ENCODE measurements around the gene MTO1.
"Not testable (repeated sequence)": the region's sequence is repeated elsewhere in the genome, so short reads cannot be mapped to it uniquely, and the experiment has no call there.

MTO1 gene

GRCh38 chr6:73504160-73504559 lies 42.6 kb downstream of the MTO1 start:
- H3K4me3 ChIP-seq (replicated peaks in 1 of 2; ENCODE audit: low read depth in 2 of 2, low read length in 2 of 2) = no peak overlapping the region
- no peak for TF ChIP-seq CTCF (IDR thresholded peaks at IDR 0.05; ENCODE audit: low read depth, low read length)
- DNase-seq (ENCODE audit: low read depth in 2 of 2) = no peak

- no peak for DNase-seq (ENCODE audit: low read depth in 2 of 2)
- H3K4me3 ChIP-seq (replicated peaks in 1 of 2; ENCODE audit: low read depth in 2 of 2, low read length in 2 of 2) = no peak overlapping the region
- no peak for TF ChIP-seq CTCF (IDR thresholded peaks at IDR 0.05; ENCODE audit: low read depth, low read length)
Measured at GRCh38 chr6:73505142-73505541, 43.6 kb downstream of the MTO1 start.

DNA sequence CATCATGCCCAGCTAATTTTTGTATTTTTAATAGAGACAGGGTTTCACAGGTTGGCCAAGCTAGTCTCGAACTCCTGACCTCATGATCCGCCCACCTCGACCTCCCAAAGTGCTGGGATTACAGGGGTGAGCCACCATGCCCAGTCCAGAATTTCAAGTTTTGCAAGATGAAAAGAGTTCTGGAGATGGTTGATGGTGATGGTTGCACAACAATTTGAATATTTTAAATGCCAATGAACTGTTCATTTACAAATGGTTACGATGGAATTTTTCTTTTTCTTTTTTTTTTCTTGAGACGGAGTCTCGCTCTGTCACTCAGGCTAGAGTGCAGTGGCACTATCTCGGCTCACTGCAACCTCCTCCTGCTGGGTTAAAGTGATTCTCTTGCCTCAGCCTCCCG lies 44.2 kb downstream of the MTO1 start:
- DNase-seq (ENCODE audit: low read depth in 2 of 2); H3K4me3 ChIP-seq (replicated peaks in 1 of 2; ENCODE audit: low read depth in 2 of 2, low read length in 2 of 2): not testable (repeated sequence)

- DNase-seq (ENCODE audit: low read depth in 2 of 2) = no peak
- no peak for TF ChIP-seq CTCF (IDR thresholded peaks at IDR 0.05; ENCODE audit: low read depth, low read length)
- H3K4me3 ChIP-seq (replicated peaks in 1 of 2; ENCODE audit: low read depth in 2 of 2, low read length in 2 of 2) = no peak overlapping the region
Measured at GRCh38 chr6:73506246-73506645, 44.7 kb downstream of the MTO1 start.

DNA sequence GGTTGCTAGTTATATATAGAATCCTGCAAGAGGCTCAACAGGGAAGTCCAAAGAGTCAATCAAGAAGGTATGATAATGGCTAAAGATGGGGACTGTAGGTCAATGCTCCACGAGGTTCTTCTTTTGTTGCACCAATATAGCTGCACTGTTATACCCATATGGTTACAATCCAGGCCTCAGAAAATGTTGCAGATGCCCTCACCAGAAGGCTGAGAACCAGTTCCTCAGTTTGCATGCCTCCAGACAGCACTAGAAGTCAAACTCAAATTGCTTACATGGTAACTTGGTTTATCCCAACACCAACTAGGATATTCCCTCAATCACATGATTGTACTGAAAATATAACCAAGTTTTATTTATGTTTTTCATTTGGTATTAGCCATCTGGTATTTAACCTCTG lies 47.2 kb downstream of the MTO1 start:
- no peak for TF ChIP-seq CTCF (IDR thresholded peaks at IDR 0.05; ENCODE audit: low read depth, low read length)
- no peak for DNase-seq (ENCODE audit: low read depth in 2 of 2)
- H3K4me3 ChIP-seq (replicated peaks in 1 of 2; ENCODE audit: low read depth in 2 of 2, low read length in 2 of 2) = no peak overlapping the region

DNA sequence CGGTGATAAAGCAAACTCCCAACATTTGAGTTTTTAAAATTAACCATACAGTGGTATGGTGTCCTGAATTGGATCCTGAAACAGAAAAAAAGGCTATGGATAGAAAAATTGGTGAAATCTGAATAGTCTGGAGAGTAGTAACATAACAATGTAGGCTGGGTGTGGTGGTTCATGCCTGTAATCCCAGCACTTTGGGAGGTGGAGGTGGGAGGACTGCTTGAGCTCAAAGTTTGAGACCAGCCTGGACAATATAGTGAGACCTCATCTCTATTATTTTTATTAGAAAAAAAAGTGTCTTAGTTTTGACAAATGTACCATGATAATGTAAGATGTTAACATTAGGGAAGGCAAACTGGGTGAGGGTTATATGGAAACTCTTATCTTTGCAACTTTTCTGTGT lies 48.3 kb downstream of the MTO1 start:
- H3K4me3 ChIP-seq (replicated peaks in 1 of 2; ENCODE audit: low read depth in 2 of 2, low read length in 2 of 2) = no peak overlapping the region
- no peak for DNase-seq (ENCODE audit: low read depth in 2 of 2)
- no peak for TF ChIP-seq CTCF (IDR thresholded peaks at IDR 0.05; ENCODE audit: low read depth, low read length)

DNA sequence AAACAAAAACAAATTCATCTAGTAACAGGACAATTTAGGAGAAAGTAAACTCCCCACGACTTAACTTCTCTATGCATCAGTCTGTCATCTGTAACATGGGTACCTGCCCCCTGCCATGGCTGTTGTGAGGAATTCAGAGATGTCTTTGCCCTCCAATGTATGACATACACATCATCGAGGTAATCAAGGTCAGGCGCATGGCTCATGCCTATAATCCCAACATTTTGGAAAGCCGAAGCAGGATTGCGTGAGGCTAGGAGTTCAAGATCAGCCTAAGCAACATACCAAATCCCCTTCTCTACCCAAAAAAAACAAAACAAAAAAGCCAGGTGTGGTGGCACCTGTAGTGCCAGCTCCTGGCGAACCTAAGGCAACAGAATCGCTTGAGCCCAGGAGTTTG lies 50.3 kb downstream of the MTO1 start:
- TF ChIP-seq CTCF (IDR thresholded peaks at IDR 0.05; ENCODE audit: low read depth, low read length) = no peak
- no peak for DNase-seq (ENCODE audit: low read depth in 2 of 2)
- no peak overlapping the region for H3K4me3 ChIP-seq (replicated peaks in 1 of 2; ENCODE audit: low read depth in 2 of 2, low read length in 2 of 2)

Measured in cardiac fibroblast (primary cell).